ENCODE measurements around the gene MYO1D. TPM values are rescaled to one million over a fixed set of nuclear protein-coding genes. Genes with fewer than 3 reads are reported as not detected.

MYO1D gene
- total RNA-seq, 1 experiment from 2014 or later: 1.3 TPM

- ChIA-PET POLR2A (no interaction called here), CTCF (no interaction called here)
- intact Hi-C loops (cut with micrococcal nuclease; ENCODE audit: unreplicated experiment) (no loop called here), in situ Hi-C loops (cut with HindIII; ENCODE audit: low pct_unique_long_range_greater_than_20kb, low sequenced_read_pairs) (no loop called here)
- no TSS peak for BruUV-seq (replicated peaks)
- no peak for TF ChIP-seq SIN3A (IDR thresholded peaks at IDR 0.05; ENCODE audit: borderline replicate concordance, insufficient read depth, low read depth, low read length)
- TF ChIP-seq REST (IDR thresholded peaks at IDR 0.05; ENCODE audit: insufficient read depth in 1 of 2, low read depth in 2 of 2, low read length in 1 of 2): no peak
- TF ChIP-seq CTCF (IDR thresholded peaks at IDR 0.05): no peak
- TF ChIP-seq TCF7L2 (IDR thresholded peaks at IDR 0.05; ENCODE audit: low read depth, low read length): no peak
- TF ChIP-seq POLR2AphosphoS5 (IDR thresholded peaks at IDR 0.05; ENCODE audit: low read depth, low read length): no peak
- DNase-seq (ENCODE audit: low read depth, low spot score) (no peak), ATAC-seq (no peak)
- Histone ChIP-seq H3K4me1 (ENCODE audit: control insufficient read depth, insufficient read depth, low read length) (no peaks in the 10 kb centered on the region), H3K27ac (ENCODE audit: low read length) (no peak overlapping the region), H3K27me3 (ENCODE audit: control insufficient read depth, insufficient read depth, low read length) (no peaks in the 10 kb centered on the region), H3K36me3 (ENCODE audit: control insufficient read depth, insufficient read depth, low read length) (peaks cover 57% of the 10 kb centered on the region), H3K9me3 (ENCODE audit: control insufficient read depth, insufficient read depth, low read depth, low read length) (no peaks in the 10 kb centered on the region), H3K4me3 (ENCODE audit: low read depth in 2 of 2, low read length in 2 of 2) (no peak overlapping the region)
Measured at GRCh38 chr17:32453370-32453769, 423.6 kb downstream of the MYO1D start.

- Histone ChIP-seq H3K9me3 (ENCODE audit: control insufficient read depth, insufficient read depth, low read depth, low read length) (no peaks in the 10 kb centered on the region), H3K27me3 (ENCODE audit: control insufficient read depth, insufficient read depth, low read length) (no peaks in the 10 kb centered on the region), H3K4me3 (ENCODE audit: low read depth in 2 of 2, low read length in 2 of 2) (no peak overlapping the region), H3K4me1 (ENCODE audit: control insufficient read depth, insufficient read depth, low read length) (no peaks in the 10 kb centered on the region), H3K36me3 (ENCODE audit: control insufficient read depth, insufficient read depth, low read length) (peaks cover 59% of the 10 kb centered on the region), H3K27ac (ENCODE audit: low read length) (no peak overlapping the region)
- DNase-seq (ENCODE audit: low read depth, low spot score): no peak
- TF ChIP-seq CTCF (IDR thresholded peaks at IDR 0.05): no peak
- no peak for TF ChIP-seq REST (IDR thresholded peaks at IDR 0.05; ENCODE audit: insufficient read depth in 1 of 2, low read depth in 2 of 2, low read length in 1 of 2)
- no peak for TF ChIP-seq SIN3A (IDR thresholded peaks at IDR 0.05; ENCODE audit: borderline replicate concordance, insufficient read depth, low read depth, low read length)
- no peak for TF ChIP-seq POLR2AphosphoS5 (IDR thresholded peaks at IDR 0.05; ENCODE audit: low read depth, low read length)
- TF ChIP-seq TCF7L2 (IDR thresholded peaks at IDR 0.05; ENCODE audit: low read depth, low read length): no peak
- intact Hi-C loops (cut with micrococcal nuclease; ENCODE audit: unreplicated experiment) (no loop called here), in situ Hi-C loops (cut with HindIII; ENCODE audit: low pct_unique_long_range_greater_than_20kb, low sequenced_read_pairs) (no loop called here)
- ChIA-PET POLR2A (no interaction called here), CTCF (no interaction called here)
- no TSS peak for BruUV-seq (replicated peaks)
- ATAC-seq: no peak
Measured at GRCh38 chr17:32452281-32452680, 424.6 kb downstream of the MYO1D start.

All from Panc1 (cell line).